A673 (cell line): Measurements from ENCODE around the gene CAMK1D.

Source experiments
- EZH2 ChIP-seq: fragments of 200-600 bp; sonication (generic); IDR thresholded peaks from 2 replicates; pipeline ENCODE4 v1.6.1; 2017; ENCODE audit warnings: borderline replicate concordance, low read depth, mild to moderate bottlenecking, mixed read lengths, antibody characterized with exemption, low read length; ENCODE audit not compliant: poor library complexity, severe bottlenecking
- TF ChIP-seq, protein P1 (sequence below): fragments of 300-800, 200-600 bp; sonication (generic); conservative IDR thresholded peaks from 2 replicates; pipeline ENCODE4 v1.5.1; 2017; ENCODE audit warnings: low read depth, mild to moderate bottlenecking, antibody characterized with exemption, low read length, moderate library complexity, mixed read lengths

DNA sequence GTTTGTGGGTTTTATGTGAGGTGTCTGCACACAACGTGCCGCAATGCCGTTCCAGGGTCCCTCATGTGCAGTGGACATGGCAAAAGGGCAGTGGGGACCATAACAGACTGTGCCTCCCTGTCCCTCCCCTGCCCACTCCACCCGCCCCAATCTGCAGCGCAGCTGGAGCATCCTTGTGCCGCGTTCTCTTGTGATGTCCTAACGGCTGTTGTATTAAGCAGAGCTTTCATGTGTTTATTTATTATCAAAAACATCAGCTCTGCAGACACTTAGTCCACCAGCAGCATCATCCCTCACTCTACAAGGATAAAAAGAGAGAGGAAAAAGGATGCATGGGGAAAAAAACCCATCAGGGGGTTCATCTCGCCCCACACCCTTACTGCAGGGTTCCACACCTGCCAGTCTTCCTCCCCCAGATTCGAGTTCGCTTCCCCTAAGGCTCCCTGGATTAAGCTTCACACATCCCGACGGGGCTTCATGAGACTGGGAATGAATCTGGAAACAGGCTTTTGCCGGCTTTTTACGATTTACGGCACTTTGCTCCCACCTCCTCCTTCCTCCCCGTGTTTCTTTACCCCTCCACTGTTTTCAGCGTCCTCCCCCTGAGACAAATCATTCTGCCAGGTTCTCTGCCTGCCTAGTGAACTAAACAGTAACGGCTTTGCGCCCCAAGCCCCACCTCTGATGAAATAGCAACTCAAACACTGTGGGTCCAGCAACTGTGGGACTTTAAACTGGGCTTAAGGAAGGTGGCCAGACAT lies 301.4 kb downstream of the CAMK1D start:
- TF ChIP-seq EZH2: no peak
- TF ChIP-seq, protein P1, sequence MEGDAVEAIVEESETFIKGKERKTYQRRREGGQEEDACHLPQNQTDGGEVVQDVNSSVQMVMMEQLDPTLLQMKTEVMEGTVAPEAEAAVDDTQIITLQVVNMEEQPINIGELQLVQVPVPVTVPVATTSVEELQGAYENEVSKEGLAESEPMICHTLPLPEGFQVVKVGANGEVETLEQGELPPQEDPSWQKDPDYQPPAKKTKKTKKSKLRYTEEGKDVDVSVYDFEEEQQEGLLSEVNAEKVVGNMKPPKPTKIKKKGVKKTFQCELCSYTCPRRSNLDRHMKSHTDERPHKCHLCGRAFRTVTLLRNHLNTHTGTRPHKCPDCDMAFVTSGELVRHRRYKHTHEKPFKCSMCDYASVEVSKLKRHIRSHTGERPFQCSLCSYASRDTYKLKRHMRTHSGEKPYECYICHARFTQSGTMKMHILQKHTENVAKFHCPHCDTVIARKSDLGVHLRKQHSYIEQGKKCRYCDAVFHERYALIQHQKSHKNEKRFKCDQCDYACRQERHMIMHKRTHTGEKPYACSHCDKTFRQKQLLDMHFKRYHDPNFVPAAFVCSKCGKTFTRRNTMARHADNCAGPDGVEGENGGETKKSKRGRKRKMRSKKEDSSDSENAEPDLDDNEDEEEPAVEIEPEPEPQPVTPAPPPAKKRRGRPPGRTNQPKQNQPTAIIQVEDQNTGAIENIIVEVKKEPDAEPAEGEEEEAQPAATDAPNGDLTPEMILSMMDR: no peak
